Gastroesophageal sphincter (tissue), 3 donors: ENCODE results near the gene SCARF1.

Experiments used
- CTCF ChIP-seq, 4 experiments: fragments of 200-600 bp in 2 of 4; fragments of 450-650 bp in 2 of 4; sonication (generic) in 1 of 4; IDR thresholded peaks; one replicate each; pipeline ENCODE4 v1.5.1; 2017 to 2019; ENCODE audit warnings: antibody characterized with exemption in 4 of 4, mild to moderate bottlenecking in 2 of 4, moderate library complexity in 2 of 4
- POLR2A ChIP-seq, 2 donors: fragments of 450-650 bp; IDR thresholded peaks; one replicate each; pipeline ENCODE4 v1.6.1; 2017; ENCODE audit warnings: antibody characterized with exemption in 2 of 2, mild to moderate bottlenecking in 2 of 2, moderate library complexity in 1 of 2

GRCh38 chr17:1649844-1650501 is 4.4 kb upstream of the SCARF1 start, which contains the start of gene RILP:
- TF ChIP-seq CTCF (IDR thresholded peaks at IDR 0.05) (no peak), POLR2A (IDR thresholded peaks at IDR 0.05) (no peak)
